PC-9 (cell line): ENCODE data around the gene GSTP1. TPM values are rescaled to one million over a fixed set of nuclear protein-coding genes. Genes with fewer than 3 reads are reported as not detected.

Experiments used
- BruUV-seq: library from RNA; stranded (reverse); fragments of 400-500 nt; replicated peaks from 2 replicates; lab custom pipeline; 2021; lab: Mats Ljungman, UMichigan
- CTCF ChIA-PET: fragments of 300-600 bp; sonication (Branson Sonifier 250); formaldehyde crosslinking; loops from one replicate; lab custom pipeline; 2022; ENCODE audit warnings: antibody characterized with exemption; lab: Charles Lee
- POLR2A ChIA-PET: fragments of 300-600 bp; sonication (Branson Sonifier 250); formaldehyde crosslinking; loops from one replicate; lab custom pipeline; 2022; ENCODE audit warnings: antibody characterized with exemption; ENCODE audit not compliant: unreplicated experiment; lab: Charles Lee
- DNase-seq, 2 experiments: peaks; one replicate each; pipeline versions ENCODE4 v3.0.0 to v3.0.0-alpha.2; 2015 to 2022; ENCODE audit warnings: mixed read lengths in 1 of 2
- H2AFZ ChIP-seq: fragments of 200-600 bp; sonication (generic); 2 replicates; pipeline ENCODE4 v1.8.1; 2017; ENCODE audit warnings: antibody characterized with exemption
- H3F3A ChIP-seq: fragments of 200-600 bp; sonication (generic); 2 replicates; pipeline ENCODE4 v1.8.1; 2017; ENCODE audit warnings: antibody characterized with exemption, mild to moderate bottlenecking, low read depth; ENCODE audit not compliant: insufficient read depth
- H3K27ac ChIP-seq: fragments of 200-600 bp; sonication (generic); 2 replicates; pipeline ENCODE4 v1.6.1; 2016; ENCODE audit warnings: mixed run types
- H3K27me3 ChIP-seq: fragments of 200-600 bp; sonication (generic); 2 replicates; pipeline ENCODE4 v1.6.1; 2016; ENCODE audit warnings: low read depth, mixed run types; ENCODE audit not compliant: insufficient read depth
- H3K36me3 ChIP-seq: fragments of 200-600 bp; sonication (generic); 2 replicates; pipeline ENCODE4 v1.6.1; 2016; ENCODE audit warnings: low read depth, mixed run types
- H3K4me1 ChIP-seq: fragments of 200-600 bp; sonication (generic); replicated peaks from 2 replicates; pipeline ENCODE4 v1.6.1; 2016; ENCODE audit warnings: mixed run types; ENCODE audit not compliant: insufficient read depth
- H3K4me2 ChIP-seq: fragments of 200-600 bp; sonication (generic); 2 replicates; pipeline ENCODE4 v1.6.1; 2017; ENCODE audit warnings: mixed run types
- H3K4me3 ChIP-seq: fragments of 200-600 bp; sonication (generic); 2 replicates; pipeline ENCODE4 v1.6.1; 2016; ENCODE audit warnings: mixed run types
- H3K79me2 ChIP-seq: fragments of 200-600 bp; sonication (generic); 2 replicates; pipeline ENCODE4 v1.6.1; 2017; ENCODE audit warnings: low read depth, mixed run types
- H3K9me2 ChIP-seq: fragments of 200-600 bp; sonication (generic); 2 replicates; pipeline ENCODE4 v1.8.1; 2017; ENCODE audit warnings: mild to moderate bottlenecking; ENCODE audit not compliant: insufficient read depth
- H3K9me3 ChIP-seq: fragments of 200-600 bp; sonication (generic); 2 replicates; pipeline ENCODE4 v1.8.1; 2016; ENCODE audit warnings: low read depth; ENCODE audit not compliant: insufficient read depth
- H4K20me1 ChIP-seq: fragments of 200-600 bp; sonication (generic); 2 replicates; pipeline ENCODE4 v1.8.1; 2017; ENCODE audit not compliant: insufficient read depth
- CTCF ChIP-seq: fragments of 200-600 bp; sonication (generic); conservative IDR thresholded peaks from 2 replicates; pipeline ENCODE4 v1.6.1; 2017; ENCODE audit warnings: mixed run types, antibody characterized with exemption, mild to moderate bottlenecking, moderate library complexity
- EZH2 ChIP-seq: fragments of 200-600 bp; sonication (generic); IDR thresholded peaks from 2 replicates; pipeline ENCODE4 v1.8.0; 2017; ENCODE audit warnings: antibody characterized with exemption, low read depth
- intact Hi-C: fragments of 100-400 bp; cut with micrococcal nuclease; formaldehyde crosslinking; loops from one replicate; pipeline ENCODE4 v1.10.0; 2022; ENCODE audit not compliant: unreplicated experiment
- total RNA-seq: library from RNA; stranded (reverse); gene quantifications from 2 replicates; pipeline ENCODE4 v1.2.3, GENCODE V29; 2021

Gene GSTP1
- total RNA-seq, 1 experiment from 2014 or later, result 2,063 TPM

GRCh38 chr11:67628710-67629385, 45.2 kb downstream of the GSTP1 start:
- ChIA-PET POLR2A (interaction anchor here (0.6 to 0.7 kb wide), 2 partner anchors 23 to 177 kb away, joined by 3 to 6 read pairs; no protein-coding TSS in a partner anchor), CTCF (interaction anchor here (0.5 to 1.7 kb wide), 8 partner anchors 47 to 735 kb away, joined by 3 to 6 read pairs (median 3); partner anchors contain the start of gene TBC1D10C)
- no peak overlapping the region for H3K27ac ChIP-seq

GRCh38 chr11:67629386-67630227, 46.0 kb downstream of the GSTP1 start, which contains the start of gene NUDT8:
NUDT8 (minus strand) TSS chr11:67629937; CDS start chr11:67629911, 26 bp downstream.
- intact Hi-C loops, result loop anchor here (2.0 kb wide), 1 partner anchor 47 kb away; the partner anchor contains the start of gene GSTP1
- no peaks in the 10 kb centered on the region for H3K9me3 ChIP-seq
- peak within 1 kb of the TSS; percentile 50 for H3K27ac ChIP-seq
- H3K9me2 ChIP-seq, result no peaks in the 10 kb centered on the region
- no peaks in the 10 kb centered on the region for H3K79me2 ChIP-seq
- H2AFZ ChIP-seq, result peak within 1 kb of the TSS; percentile 96
- H3K27me3 ChIP-seq, result no peaks in the 10 kb centered on the region
- TF ChIP-seq CTCF (peak; percentile 96), EZH2 (no peak)
- POLR2A ChIA-PET, result interaction anchor here (0.6 to 1.0 kb wide), 5 partner anchors 15 to 391 kb away, joined by 3 to 9 read pairs (median 6); no protein-coding TSS in a partner anchor
- no peaks in the 10 kb centered on the region for H4K20me1 ChIP-seq
- H3K36me3 ChIP-seq, result no peaks in the 10 kb centered on the region
- CTCF ChIA-PET, result interaction anchor here (0.5 to 1.7 kb wide), 12 partner anchors 16 to 1298 kb away, joined by 3 to 8 read pairs (median 3); partner anchors contain the start of gene TBC1D10C
- peaks cover 8% of the 10 kb centered on the region for H3K4me1 ChIP-seq
- peak; percentile 70 to 80 for DNase-seq
- no TSS peak for BruUV-seq
- peak within 1 kb of the TSS; percentile 87 for H3K4me3 ChIP-seq
- H3K4me2 ChIP-seq, result peak within 1 kb of the TSS; percentile 92
- peaks cover 3% of the 10 kb centered on the region; the same call in 1 of the 2 replicates for H3F3A ChIP-seq

More at GRCh38 chr11:67628710-67629385, 45.2 kb downstream of the GSTP1 start:
- Histone ChIP-seq H3K27me3 (no peaks in the 10 kb centered on the region), H3K4me1 (peaks cover 8% of the 10 kb centered on the region), H3K9me2 (no peaks in the 10 kb centered on the region), H3K79me2 (no peaks in the 10 kb centered on the region), H3K36me3 (no peaks in the 10 kb centered on the region), H3K4me3 (peak overlapping the region; percentile 73), H3K9me3 (no peaks in the 10 kb centered on the region), H2AFZ (peak overlapping the region; percentile 83), H3K4me2 (peak overlapping the region; percentile 92), H4K20me1 (no peaks in the 10 kb centered on the region), H3F3A (peaks cover 3% of the 10 kb centered on the region; the same call in 1 of the 2 replicates)
- intact Hi-C loops, result no loop called here
- no peak for DNase-seq
- no peak for TF ChIP-seq CTCF
- TF ChIP-seq EZH2, result no peak
- TSS peak; percentile 29 for BruUV-seq
